ENCODE results near the gene GTF3A. TPM values are rescaled to one million over a fixed set of nuclear protein-coding genes. Genes with fewer than 3 reads are reported as not detected.

The GTF3A gene
- total RNA-seq, 2 donors from 2014 or later = 39.7 to 76.0 TPM

- Histone ChIP-seq H3K9ac (ENCODE audit: low read depth in 2 of 2, low read length in 2 of 2) (no peak overlapping the region), H3K36me3 (no peaks in the 10 kb centered on the region), H3K4me1 (no peaks in the 10 kb centered on the region), H3K27ac (no peak overlapping the region), H3K27me3 (no peaks in the 10 kb centered on the region), H3K4me3 (no peak overlapping the region), H3K9me3 (no peaks in the 10 kb centered on the region)
- DNase-seq = no peak
- no peak for TF ChIP-seq CTCF (IDR thresholded peaks at IDR 0.05)
- intact Hi-C loops (cut with DNase I) = no loop called here
Observed at GRCh38 chr13:27461940-27462584, 37.6 kb downstream of the GTF3A start.

- Histone ChIP-seq H3K27ac (no peak overlapping the region), H3K36me3 (no peaks in the 10 kb centered on the region), H3K4me3 (no peak overlapping the region), H3K4me1 (no peaks in the 10 kb centered on the region), H3K27me3 (no peaks in the 10 kb centered on the region), H3K9me3 (no peaks in the 10 kb centered on the region), H3K9ac (ENCODE audit: low read depth in 2 of 2, low read length in 2 of 2) (no peak overlapping the region)
- DNase-seq = no peak
- no peak for TF ChIP-seq CTCF (IDR thresholded peaks at IDR 0.05)
- intact Hi-C loops (cut with DNase I) = no loop called here
Observed at GRCh38 chr13:27463500-27463899, 39.1 kb downstream of the GTF3A start.

- no peak overlapping the region for H3K27ac ChIP-seq
- no peak for TF ChIP-seq CTCF (IDR thresholded peaks at IDR 0.05)
- no peaks in the 10 kb centered on the region for H3K36me3 ChIP-seq
- no peaks in the 10 kb centered on the region for H3K4me1 ChIP-seq
- no peaks in the 10 kb centered on the region for H3K9me3 ChIP-seq
- no peak overlapping the region for H3K4me3 ChIP-seq
- H3K27me3 ChIP-seq = no peaks in the 10 kb centered on the region
- intact Hi-C loops (cut with DNase I) = no loop called here
- no peak for DNase-seq
- no peak overlapping the region for H3K9ac ChIP-seq (ENCODE audit: low read depth in 2 of 2, low read length in 2 of 2)
Observed at GRCh38 chr13:27465611-27466010, 41.2 kb downstream of the GTF3A start.

- no peaks in the 10 kb centered on the region for H3K27me3 ChIP-seq
- H3K36me3 ChIP-seq = no peaks in the 10 kb centered on the region
- no peak overlapping the region for H3K4me3 ChIP-seq
- H3K9me3 ChIP-seq = no peaks in the 10 kb centered on the region
- no peaks in the 10 kb centered on the region for H3K4me1 ChIP-seq
- no peak for DNase-seq
- TF ChIP-seq CTCF (IDR thresholded peaks at IDR 0.05) = no peak
- H3K27ac ChIP-seq = no peak overlapping the region
- H3K9ac ChIP-seq (ENCODE audit: low read depth in 2 of 2, low read length in 2 of 2) = no peak overlapping the region
- intact Hi-C loops (cut with DNase I) = no loop called here
Observed at GRCh38 chr13:27466513-27466912, 42.1 kb downstream of the GTF3A start.

- TF ChIP-seq CTCF (IDR thresholded peaks at IDR 0.05) = no peak
- Histone ChIP-seq H3K27ac (no peak overlapping the region), H3K9ac (ENCODE audit: low read depth in 2 of 2, low read length in 2 of 2) (no peak overlapping the region), H3K9me3 (no peaks in the 10 kb centered on the region), H3K4me3 (no peak overlapping the region), H3K27me3 (no peaks in the 10 kb centered on the region), H3K4me1 (no peaks in the 10 kb centered on the region), H3K36me3 (no peaks in the 10 kb centered on the region)
- no peak for DNase-seq
- intact Hi-C loops (cut with DNase I) = no loop called here
Observed at GRCh38 chr13:27470075-27470820, 45.8 kb downstream of the GTF3A start.
